GM18508 (cell line): Measurements from ENCODE around the gene C1orf174.
A peak's percentile ranks its signal among the peaks of the same experiment; 100 is the strongest.

Source experiments
- ATAC-seq: cut with Tn5 transposase; IDR thresholded peaks from one replicate; pipeline ENCODE4 v1.9.1; 2021; ENCODE audit warnings: moderate number of reproducible peaks; ENCODE audit not compliant: insufficient read depth, unreplicated experiment

Gene C1orf174

DNA sequence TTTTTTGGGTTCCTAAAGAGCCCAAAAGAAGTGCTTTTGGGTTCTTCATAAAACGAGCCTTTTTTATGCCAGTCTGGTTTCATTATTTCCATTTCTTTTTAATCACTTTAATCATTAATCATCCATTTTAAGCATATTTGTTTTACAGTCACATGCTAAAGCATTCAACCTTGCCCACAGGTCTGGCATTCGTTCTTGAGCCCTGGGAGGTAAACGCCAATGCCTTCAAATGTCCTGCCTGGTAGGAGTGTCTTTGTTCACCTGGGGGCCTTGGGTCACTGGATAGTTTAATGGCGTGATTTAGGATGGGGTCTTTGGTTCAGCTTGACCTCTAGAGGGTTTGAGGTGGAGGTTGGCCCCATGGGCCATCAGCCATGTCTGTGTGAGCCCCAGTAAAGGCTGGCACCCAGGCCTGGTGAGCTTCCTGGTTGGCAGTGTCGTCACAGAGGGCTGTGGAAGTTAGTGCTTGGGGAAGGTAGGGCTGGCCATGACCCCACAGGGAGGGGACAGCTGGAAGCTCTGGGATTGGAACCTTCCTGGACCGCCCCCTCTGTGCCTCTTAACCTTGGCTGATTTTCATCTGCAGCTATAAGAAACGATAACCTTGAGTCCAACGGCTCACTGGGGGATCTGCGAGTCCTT, 20.2 kb downstream of the C1orf174 start:
- ATAC-seq, result no peak

DNA sequence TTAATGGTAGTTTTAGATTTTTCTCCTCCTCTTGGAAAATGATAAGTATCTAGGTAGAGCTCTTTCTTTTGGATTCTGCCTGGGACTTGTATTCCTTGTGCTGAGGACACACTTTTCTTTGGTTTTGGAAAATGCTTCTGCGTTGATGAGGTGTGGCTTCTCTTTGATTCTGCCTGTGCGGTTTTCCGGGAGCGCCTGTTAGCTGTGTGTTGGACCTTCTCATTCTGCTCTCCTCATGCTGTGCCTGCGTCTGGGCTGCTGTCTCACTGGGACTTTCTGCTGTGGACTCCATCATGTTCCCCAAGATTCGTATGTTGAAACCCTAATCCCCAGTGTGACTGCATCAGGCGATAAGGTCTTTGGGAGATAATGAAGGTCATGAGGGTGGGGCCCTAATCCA, 21.0 kb downstream of the C1orf174 start:
- ATAC-seq, result no peak

DNA sequence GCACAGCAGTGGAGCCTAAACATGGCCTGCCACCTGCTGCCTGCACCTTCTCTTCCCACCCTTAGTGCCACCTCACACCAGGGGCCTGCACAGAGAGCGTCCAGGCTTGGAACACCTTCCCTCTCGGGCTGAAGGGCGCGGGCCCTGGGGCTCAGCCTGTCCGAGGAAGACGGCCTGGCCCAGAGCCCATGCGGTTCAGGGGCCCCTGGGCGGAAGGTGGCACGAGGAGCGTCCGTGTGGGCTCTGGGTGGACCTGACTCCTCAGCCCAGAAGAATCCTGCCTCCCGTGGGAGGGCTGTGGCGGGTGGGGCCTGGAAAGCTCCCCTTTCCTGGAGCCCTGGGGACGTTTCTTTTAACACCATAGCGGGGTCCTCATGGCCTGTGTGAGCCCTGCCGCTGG, 23.4 kb downstream of the C1orf174 start:
- ATAC-seq, result no peak

DNA sequence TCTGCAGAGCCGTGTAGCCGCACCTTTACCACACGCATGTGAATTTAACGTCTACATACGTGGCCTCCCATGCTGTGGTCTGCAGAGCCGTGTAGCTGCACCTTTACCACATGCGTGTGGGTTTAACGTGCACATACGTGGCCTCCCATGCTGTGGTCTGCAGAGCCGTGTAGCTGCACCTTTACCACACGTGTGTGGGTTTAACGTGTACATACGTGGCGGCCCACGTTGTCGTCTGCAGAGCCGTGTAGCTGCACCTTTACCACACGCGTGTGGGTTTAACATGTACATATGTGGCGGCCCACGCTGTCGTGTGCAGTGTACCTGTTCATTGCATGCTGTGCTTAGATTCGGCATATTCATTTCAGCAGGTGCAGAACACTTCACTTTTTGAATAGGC, 25.3 kb downstream of the C1orf174 start:
- ATAC-seq, result no peak

DNA sequence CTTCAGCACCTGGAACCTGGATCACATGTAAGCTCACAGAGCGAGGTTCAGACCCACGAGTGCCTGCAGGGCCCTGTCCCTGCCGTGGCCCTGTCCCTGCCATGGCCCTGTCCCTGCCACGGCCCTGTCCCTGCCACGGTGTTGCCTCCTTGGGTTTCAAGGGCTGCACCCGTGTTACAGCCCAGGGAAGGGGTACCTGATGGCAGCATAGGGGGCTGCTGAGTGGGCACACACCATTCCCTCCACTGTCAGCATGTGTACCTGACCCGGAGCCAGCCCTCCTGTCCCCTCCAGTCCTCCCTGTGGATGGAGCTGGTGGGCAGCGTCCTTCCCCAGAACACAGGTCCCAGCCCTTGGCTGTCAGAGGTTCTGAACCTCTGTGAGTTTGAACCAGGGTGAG, 27.5 kb downstream of the C1orf174 start:
- no peak for ATAC-seq

DNA sequence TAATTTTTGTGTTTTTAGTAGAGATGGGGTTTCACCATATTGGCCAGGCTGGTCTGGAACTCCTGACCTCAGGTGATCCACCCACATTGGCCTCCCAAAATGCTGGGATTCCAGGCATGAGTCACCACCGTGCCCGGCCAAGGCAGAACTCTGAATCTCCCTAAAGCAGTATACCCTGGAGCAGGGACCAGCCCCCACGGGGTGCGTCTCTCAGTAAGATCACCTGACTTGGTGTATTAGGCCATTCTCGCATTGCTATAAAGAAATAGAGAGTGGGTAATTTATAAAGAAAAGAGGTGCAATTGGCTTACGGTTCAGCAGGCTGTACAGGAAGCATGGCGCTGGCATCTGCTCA, 28.6 kb downstream of the C1orf174 start:
- ATAC-seq, result no peak

DNA sequence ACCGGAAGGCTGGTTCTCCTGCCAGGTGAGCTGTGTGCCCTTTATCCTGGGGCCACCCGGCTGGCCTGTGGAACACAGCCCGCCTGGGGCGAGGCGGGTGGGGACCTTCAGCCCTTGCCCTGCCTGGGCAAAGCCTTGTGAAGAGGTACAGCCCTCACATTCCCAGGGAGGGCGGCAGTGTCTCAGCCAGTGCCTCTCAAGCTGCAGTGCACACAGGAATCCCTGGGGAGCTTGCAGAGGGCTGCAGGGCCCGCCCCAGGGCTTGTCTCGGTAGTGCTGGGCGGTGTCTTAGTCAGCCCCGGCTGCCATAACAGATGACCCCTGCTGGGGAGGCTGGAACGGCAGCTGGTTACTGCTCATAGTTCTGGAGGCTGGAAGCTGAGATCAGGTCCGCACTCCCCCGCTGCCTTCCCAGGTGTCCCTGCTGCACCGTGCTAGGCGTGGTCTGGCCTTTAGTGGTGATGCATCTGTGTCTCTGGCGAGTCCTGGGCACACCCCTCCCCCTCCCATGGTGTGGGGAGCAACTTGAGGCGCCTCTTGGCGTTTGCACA, 30.2 kb downstream of the C1orf174 start:
- ATAC-seq, result no peak

DNA sequence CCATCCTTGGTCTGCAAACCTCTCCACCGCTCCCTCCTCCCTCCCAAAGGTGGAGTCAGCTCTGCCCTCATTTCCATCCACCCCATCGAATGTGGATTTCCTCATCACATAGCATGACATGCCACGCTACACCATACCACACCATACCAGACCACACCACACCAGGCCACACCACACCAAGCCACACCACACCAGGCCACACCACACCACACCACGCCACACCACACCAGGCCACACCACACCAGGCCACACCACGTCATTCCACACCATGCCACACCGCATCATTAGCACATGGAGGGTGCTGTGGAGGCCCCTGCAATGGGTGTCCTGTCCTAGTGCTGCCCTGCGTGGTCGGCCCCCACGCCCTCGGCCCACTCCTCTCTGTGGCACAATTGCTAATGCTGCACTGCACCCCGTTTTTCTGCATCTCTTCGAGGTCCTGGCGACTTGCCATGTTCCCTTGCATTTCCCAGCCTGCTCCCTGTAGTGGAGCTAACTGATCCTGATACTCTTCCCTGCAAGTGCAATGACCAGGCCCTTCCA, 31.5 kb downstream of the C1orf174 start:
- no peak for ATAC-seq

DNA sequence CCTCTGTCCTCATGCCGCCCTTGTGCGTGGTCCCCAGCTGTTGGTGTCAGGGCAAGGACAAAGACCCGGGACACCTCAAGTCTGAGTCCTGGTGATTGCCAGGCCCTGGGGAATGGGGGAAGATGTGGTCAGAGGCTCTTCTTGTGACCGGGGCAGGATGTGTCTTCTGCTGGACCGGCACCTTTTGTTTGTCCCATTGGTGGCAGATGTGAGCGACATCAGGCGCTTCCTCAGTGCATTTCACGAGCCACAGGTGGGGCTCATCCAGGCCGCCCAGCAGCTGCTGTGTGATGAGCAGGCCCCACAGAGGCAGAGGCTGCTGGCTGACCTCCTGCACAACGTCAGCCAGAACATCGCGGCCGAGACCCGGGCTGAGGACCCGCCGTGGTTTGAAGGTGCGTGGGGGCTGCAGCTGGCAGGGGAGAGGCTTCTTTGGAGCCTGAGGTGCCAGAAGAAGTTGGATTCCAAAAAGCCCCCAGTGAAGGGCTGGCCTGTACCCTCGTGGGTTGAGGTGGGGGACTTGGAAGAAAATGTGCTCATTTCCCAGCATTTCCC, 34.4 kb downstream of the C1orf174 start:
- no peak for ATAC-seq

DNA sequence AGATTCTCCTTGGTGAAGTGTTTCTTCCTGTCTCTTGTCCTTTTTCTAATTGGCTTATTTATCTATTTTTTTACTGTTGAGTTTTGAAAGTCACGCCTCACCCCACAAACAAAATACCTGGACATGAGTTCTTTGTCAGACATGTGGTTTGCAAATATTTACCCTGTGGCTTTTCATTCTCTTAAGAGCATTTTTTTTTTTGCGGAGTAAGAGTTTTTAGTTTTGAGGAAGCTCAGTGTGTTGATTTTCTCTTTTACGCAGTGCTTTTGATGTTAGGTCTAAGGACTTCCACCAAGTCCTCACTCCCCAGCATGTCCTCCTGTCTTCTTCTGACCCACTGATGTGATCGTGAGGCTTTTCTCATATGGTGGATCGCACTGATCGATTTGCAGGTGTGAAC, 35.2 kb downstream of the C1orf174 start:
- ATAC-seq, result no peak

DNA sequence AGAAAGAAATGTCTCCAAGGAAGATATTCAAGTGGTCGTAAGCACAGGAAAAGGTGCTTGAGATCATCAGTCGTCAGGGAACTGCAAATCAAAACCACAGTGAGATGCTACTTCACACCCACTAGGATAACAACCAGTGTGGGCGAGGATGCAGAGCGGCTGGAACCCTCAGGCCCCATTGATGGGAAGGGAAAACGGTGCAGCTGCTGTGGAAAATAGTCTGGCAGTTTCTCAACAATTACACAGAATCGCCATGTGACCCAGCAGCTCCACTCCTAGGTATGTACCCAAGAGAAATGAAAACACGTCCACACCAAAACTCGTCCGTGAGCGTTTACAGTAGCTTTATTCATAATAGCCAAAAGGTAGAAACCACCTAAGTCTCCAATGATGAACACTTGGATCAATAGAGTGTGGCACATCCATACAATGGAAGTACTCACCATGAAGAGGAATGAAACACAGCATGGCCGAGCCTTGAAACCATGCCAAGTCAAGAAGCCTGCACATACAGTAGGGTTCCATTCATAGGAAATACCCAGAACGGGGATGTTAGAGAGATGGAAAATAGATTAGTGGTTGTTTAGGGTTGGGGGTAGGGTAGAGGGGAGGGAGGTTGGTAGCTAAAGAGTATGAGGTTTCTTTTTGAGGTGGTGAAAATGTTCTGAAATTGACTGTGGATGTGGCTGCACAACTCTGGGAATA, 36.7 kb downstream of the C1orf174 start:
- ATAC-seq, result no peak

DNA sequence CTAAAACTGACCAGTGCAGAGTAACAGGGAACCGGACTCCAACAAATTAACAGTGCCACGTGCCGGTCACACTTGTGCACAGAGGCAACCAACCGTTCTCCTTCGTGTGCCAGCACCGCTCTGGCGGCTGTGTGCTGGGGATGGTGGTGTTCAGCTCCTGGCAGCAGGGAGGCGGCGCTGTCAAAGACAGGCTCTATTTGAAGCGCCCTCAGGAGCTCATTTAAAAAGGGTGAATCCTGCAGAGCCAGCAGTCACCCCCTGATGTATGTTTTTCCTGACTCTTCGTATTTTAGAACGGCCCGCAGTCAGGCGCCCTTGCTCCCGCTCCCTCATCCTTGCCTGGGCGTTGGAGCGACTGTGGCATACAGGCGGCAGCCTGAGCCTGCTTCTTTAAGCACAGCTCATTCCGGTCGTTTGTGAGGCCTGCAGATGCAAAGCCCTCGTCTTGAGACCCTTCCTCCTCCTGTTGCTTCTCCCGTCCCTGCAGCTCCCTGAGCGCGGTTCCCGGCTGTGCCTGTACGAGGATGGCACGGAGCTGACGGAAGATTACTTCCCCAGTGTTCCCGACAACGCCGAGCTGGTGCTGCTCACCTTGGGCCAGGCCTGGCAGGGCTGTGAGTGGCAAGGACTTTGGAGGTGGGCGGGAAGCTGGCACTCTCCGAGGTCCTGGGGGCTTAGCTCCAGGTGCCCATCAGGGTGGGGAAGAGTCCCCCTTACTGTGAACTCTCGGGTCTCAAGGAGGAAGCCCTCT, 41.7 kb downstream of the C1orf174 start:
- ATAC-seq, result no peak

DNA sequence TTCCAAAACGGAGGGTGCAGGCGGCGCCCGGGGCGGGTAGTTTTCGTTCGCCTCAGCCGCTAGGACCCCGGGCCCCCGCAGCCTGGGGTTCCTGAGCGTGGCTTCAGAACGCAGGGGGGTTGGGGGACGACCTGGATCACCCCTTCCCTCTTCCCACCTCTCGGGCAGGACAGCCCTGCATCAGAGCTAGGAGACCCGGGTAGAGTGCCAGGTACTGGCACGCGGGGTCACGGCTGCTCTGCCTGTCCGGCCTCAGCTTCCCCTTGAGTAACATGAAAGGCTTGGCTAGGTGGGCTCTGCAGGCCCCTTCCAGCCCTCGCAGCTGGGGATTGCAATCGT, 42.3 kb downstream of the C1orf174 start:
- ATAC-seq, result no peak

DNA sequence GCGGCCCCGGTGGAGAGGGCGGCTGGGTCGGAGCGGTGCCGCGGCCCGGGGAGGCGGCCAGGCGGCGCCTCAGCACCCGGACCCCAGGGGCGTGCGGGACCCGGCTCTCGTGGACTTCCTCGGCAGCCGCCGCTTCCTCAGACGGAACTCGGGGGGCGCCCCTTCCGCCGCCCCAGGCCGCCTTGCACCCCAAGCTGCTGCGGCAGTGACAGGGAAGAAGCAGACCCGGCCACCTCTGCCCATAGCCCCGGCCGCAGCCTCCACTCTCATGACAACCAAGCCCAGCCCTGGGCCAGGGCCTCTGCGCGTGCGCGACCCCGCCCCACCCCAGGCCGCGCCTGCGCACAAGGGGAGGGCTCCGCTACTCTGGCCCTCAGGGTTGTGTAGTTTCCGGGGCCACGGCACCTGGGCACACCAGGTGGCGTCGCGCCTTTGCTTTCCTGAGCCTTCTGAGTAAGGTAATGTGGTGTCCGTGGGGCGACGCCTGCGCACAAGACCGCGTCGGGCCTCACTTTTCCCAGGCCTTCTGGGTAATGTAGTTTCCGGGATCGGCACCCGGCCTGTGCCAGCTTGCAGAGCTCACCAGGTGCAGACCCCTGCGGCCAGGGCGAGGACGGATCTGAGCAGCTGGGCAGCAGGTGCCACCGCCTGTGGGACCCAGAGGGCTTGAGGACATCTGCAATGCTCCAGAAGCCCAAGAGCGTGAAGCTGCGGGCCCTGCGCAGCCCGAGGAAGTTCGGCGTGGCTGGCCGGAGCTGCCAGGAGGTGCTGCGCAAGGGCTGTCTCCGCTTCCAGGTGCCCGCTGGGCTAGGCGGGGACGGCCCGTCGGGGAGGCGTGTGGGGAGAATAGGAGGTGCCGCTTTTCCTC, 42.9 kb downstream of the C1orf174 start, which contains the start of the genes CEP104 and DFFB:
Gene CEP104 (minus strand): TSS at position 289 of the 868 bp plus-strand sequence. CDS start 4,804 bp downstream, outside the sequence.
Gene DFFB (plus strand): TSS at position 554 of the 868 bp plus-strand sequence. CDS start 128 bp downstream, at position 682.
- peak; percentile 81 for ATAC-seq

DNA sequence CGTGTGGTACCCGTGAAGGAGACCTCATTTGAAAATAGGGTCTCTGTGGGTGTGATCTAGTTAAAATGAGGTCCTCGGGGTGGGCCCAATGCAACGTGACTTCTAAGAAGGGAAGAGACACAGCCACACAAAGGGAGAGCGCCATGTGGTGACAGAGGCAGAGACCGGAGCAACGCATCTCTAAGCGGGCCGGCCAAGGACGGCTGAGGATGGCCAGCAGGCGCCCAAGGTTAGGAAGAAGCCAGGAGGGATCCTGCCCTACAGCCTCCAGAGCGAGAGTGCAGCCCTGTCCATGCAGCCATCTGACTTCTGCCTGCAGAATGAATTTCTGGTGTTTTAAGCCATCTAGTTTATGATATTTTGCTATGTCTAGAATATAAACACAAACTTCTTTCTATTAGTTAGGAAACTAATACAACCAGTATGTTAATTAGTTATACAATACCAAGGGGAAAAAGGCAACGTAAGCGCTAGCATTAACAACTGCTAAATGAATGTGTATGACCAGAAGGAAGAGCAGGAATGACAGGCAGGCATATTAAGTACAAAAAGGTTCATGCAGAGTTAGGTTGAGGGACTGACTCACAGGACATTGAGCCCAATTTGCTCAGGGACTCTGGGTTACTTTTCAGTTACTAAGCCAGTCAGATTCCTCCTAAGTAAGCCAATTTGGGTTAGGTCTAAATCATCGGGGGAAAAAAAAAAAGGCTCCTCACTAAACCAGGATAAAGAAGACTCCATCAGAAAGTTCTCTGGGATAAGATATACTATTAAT, 47.2 kb downstream of the C1orf174 start:
- ATAC-seq, result no peak

DNA sequence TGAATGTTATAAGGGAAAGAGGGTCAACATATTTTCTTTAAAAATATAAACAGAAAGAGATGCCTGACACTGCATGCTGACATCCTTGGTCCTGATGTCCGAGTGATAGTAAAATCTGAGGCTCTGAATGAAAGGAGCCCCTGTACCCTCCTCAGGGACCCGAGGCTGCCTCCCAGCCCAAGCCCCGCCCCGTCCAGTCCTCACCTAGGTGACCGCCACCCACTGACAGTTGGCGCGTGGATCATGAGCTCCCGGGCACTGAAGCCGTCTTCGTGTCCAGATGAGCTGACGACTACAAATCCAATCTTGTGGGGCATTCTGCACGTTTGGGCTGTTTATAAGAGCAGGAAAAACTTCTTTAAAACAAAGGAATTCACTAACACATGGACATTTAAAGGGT, 48.0 kb downstream of the C1orf174 start:
- no peak for ATAC-seq

DNA sequence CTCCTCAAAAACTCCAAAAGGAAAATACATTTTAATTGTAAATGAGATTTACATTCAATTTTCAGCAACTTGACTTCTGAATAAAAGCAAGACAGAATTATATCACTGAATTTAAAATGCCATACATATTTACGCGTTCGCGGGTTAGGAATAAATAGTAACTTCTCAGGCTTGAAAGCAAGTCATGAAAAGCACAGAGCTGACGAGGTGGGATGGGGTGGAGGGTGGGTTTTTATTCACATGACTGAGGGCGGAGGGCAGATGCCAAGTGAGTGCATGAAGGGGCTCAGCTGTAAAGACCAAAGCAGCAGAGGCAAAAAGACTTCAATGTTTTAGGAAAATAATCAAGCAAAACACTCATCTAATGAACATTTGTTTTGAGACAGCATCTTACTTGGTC, 48.8 kb downstream of the C1orf174 start:
- no peak for ATAC-seq

DNA sequence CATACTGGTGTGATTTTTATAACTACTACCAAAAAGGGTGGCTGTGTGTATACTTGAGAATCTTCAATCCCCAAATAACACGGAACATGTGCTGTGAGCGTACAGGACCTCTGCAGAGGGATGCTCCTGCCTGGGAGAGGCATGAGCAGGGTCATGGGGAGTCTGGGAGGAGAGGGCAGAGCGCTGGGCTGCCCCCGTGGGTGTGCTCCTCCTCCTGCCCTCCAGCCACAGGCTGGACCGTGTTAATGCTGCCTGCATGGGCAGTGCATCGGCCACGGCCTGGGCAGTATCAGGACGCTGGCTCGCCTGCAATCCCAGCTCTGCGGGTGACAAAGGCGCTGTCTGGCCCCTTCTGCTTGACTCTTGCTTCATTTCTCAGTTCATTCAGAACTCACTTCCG, 49.2 kb downstream of the C1orf174 start:
- ATAC-seq, result no peak

DNA sequence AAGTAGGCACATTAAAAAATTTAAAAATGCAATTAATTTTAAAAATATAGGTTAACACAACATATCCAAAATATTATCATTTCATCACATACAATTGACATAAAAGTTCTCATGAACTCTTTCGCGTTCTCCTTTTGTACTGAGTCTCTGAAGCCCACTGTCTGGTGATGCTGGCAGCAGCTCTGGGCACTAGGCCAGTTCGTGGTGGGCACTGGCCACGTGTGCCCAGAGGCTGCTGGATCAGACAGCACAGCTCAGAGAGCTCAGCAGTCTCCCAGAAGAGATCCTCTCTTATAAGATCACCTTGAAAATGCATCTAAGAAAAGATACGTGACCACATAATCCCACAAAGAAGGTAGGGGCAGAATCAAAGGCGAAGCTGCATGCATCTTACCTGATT, 53.0 kb downstream of the C1orf174 start:
- no peak for ATAC-seq
